HG03139 (cell line): ENCODE measurements around the gene HDDC2.

Experiments
- ATAC-seq: cut with Tn5 transposase; IDR thresholded peaks from one replicate; pipeline ENCODE4 v1.9.1; 2021; ENCODE audit not compliant: unreplicated experiment

HDDC2 gene

DNA sequence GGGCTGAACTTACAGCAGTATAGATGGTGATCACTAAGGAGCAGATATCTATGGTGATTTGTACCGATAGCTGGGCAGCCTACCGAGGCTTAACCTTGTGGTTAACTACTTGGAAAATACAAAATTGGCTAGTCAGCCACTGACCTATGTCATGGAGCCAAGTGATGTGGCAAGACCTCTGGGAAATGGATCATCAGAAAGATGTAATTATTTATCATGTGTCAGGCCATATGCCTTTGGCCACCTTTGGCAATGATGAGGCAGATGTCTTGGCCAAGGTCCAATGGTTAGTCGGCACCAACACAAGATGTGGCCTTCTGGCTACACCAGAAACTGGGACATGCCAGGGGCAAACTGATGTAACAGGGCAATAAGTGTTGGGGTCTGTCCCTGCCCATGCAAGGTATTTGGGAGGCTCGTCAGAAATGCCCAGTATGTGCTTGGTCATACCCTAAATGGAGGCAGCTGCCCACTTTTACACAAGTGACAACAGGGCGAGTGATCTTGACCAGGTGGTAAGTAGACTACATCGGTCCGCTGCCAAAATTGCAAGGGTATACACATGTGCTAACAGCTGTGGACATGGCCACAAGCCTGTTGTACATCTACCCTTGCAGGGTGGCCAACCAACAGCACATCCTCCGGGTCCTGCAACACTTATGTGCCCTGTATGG, 30.1 kb downstream of the HDDC2 start:
- no peak for ATAC-seq

DNA sequence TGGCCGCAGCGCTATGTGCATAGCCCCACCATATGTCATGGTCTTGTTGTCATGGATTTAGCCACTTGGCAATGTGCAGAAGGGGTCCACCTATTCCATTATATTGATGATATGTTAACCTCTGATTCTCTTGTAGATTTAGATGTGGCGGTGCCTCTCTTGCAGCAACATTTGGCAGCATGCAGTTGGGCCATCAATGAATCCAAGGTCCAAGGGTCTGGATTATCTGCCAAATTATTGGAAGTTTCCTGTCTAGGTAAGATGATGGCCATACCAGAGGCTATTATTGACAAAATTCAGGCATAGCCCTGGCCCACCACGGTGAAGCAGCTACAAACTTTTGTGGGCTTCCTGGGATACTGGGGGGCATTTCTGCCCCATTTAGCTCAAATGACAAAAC, 31.4 kb downstream of the HDDC2 start:
- ATAC-seq: no peak

DNA sequence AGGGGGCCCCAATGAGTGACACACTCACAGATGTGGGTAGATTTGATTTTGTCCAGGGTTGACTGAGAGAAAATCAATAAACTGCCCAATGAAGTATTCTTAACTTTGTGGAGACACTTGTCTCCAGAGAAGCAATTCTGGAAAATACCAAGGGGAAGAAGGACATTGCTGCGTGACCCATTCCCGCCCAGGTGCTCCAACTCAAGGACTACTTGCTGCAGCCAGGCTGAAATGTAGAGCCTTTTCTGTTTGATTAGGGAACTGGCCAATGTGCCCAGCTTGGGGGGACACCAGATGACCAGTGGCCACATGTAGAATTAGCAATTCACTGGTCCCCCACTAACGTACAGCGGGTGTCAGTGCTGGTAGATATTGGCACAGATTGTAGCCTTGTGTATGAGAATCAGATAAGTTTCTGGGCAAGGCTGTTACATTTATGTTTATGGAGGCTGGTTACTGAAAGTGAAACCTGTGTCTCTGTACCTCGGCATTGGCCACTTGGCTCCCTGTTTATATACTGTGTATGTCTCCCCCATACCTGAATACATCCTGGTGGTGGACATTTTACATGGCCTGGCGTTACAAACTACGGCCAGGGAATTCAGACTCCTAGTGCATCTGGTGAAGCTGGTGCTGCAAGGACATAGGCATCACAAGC, 32.3 kb downstream of the HDDC2 start:
- ATAC-seq: no peak

DNA sequence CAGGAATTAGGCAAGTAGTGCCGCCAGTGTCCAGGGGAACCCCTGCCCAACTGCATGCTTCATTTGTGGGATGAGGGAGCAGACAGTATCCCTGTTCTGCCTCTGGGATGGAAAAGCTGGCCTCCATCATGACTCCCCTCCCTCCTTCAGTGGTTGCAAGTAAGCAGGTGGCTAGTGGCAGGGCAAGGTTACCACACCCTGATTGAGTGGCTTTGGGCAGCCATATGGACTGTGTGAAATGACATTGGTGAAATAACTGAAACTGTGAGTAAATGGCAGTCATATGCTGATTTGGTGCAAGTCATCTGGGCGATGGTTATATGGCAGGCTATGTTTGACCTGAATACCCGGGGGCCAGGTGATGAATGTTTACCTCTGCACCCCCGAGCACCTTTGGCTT, 33.0 kb downstream of the HDDC2 start:
- ATAC-seq: no peak

DNA sequence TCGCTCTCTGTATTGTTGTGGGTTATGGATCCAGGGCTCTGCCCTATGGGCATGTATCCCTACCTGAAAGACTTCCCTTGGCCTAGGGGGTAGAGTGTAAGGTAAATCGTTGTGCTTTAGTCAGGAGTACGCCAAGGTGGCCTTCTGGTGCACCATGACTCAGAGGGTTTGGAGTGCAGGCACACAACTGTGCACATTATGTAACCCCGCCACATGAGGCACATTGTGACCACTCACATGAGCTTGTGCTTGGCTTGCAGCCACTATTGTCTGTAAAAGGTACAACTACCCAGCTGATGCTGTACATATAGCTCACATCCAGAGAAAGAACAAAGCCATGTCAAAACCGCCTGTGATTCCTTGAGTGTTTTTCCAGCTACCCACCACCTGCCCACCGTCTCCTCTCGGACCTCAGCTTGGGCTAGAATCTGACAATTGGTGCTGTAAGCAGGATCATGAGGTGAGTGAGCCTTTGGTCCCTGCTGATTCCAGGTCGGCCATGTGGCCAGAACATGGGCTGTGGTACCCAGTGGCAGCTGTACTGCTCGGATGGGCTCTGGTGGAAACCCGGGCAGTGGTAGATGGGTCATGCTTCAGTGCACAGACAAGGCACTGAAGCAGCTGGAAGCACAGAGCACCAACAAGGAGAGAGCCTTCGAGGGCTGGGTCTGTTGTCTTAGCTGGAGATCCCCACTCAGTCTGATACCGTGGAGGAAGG, 33.8 kb downstream of the HDDC2 start:
- ATAC-seq: no peak

DNA sequence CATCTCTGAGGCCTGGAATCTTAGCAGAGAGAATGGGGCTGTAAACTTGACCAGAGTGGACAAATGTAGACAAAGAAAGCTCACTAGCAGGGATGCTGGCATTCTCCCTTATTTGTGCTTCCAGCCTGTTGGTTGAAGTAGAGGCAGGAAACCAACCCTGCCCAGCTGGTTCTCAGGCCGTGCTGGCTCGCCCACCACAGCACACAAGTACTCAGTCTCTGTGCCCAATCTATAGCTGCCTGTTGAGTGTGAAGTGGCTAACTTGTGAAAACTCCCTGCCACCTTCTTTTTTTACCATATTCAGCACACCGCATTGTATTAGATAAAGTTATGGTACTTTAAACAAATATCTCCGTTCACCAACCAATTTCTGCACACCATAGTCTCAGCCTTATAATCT, 37.3 kb downstream of the HDDC2 start:
- ATAC-seq: no peak

DNA sequence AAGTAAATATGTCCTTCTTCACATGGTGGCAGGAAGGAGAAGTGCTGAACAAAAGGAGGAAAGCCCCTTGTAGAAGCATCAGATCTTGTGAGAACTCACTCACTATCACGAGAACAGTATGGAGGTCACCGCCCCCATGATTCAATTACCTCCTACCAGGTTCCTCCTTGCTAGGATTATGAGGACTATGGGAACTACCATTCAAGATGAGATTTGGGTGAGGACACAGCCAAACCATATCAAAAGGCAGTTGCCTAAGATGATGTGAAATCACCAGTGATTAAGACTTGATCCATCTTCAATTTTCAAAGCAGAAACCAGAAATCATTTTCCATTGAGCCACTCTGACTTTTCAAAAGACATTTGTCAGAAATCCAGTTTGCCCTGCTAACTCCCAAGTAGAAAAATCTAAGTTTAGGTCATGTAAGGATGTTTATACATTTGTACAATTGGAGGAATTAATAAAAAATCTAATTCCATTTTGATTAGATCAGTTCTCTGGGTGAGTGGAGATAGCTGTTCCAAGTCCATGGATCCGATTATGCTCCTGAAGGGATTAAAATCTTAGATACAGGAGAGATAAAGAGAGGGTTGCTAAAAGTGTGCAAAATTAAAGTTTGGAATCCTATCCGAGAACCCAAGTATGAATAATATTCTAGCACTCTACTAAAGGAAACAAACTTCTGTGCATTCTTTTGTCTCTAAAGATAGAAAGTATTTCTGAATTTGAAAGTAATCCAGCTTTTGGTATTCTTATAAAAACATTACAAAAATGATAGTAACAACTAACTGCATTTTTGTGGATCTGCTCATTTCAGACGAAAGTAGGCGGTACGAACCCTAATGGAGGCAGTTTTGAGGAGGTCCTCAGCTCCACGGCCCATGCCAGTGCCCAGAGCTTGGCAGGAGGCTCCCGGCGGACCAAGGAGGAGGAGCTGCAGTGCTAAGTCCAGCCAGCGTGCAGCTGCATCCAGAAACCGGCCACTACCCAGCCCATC, 39.5 kb downstream of the HDDC2 start:
- ATAC-seq: no peak

DNA sequence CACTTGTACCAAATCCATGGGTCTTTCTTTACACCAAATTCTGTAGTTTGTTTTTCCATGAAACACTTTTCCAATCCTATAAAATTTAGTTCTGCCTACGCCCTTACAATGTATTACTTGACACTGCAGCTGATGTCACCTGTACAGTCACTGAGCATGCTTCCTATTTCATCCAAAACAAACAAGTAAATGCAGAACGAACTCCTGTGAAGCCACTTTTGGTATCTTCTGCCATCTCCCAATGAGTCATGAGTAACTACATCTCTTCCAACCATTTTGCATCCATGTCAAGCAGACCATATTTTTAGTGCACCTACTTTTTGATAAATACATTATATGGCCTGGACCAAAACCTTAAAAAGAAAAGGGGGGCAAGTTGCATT, 42.4 kb downstream of the HDDC2 start:
- ATAC-seq: no peak

DNA sequence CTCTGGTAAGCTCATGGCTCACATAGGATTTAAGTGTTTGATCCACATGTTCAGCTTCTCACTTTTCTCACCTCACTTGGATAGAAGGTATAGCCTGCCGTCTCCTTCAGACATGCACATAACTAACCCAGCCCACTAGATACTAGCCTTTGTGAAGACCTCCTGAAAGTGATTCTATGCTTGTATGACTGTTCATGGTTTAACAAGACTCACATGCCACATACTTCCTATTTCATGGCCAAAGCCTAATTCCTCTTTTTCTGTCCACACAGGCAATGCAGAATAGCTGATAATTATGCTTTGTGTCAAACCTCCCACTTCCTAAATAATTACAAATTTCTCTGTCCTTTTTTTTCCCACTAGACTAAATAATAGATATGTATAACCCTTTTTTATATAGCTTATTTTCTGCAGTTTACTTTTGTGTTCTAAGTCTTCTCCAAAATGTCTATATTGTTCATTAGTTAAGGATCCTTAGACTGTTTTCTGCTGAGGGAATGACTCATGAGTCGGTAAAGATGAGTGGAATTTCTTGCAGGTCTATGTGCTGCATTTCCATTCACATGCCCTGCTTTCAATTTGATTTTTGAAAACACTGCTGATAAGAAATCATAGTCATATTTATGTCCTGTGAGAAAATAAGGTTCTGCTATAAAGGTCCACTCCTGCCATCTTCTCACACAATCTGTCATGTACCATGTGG, 43.0 kb downstream of the HDDC2 start:
- no peak for ATAC-seq

DNA sequence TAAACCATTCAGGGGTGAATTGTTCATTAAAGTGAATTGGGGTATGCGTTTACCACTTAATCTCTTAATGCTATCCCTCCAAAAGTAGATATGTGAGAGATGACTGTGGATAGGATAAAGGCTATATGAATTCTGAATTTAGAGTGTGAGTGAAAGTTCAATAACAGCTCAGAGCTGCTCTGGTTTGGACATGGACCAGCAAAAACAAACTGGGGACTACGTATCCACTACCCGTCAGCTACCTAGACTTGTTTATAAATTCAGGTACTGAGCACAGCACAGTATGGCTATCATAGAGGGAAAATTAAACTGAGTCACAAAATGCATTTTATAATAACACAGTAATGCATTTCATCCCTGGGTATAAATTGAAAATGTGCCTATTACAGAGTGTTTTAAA, 44.4 kb downstream of the HDDC2 start:
- no peak for ATAC-seq

DNA sequence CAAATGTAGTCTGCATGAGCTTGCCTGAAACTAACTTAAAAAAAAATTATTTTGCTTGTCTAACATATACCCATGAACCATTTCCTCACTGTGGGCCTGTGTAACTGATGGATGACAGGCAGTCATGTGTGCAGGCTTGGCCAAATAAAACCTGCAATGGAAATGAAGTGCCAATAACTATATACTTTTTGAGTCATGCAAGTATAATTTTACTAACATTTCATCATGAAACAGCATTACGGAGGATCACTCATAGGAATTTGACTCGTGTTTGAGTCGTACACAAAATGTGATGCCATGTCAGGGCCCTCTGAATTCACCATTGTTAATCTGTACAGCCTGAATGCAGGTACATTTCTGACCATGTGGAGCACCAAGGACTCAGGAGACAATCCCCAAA, 46.6 kb downstream of the HDDC2 start:
- ATAC-seq: no peak

DNA sequence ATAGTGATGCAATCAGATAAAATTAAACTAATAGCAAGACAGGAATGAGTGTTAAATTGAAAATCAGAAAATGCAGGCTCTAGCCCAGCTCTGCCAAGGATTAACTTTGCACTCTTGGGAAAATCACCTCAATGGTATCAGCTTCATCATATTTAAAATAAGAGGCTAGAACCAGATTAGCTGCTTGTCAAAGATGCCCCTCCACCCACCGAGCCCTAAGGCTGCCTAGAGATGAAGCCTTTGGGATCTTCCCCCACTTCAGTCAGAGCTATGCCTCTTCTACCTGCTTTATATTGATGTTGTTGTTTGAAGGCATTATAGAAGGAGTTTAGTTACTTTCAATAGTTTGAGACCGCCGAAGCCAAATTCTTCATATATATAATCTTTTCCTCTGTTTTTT, 47.4 kb downstream of the HDDC2 start:
- ATAC-seq: no peak

DNA sequence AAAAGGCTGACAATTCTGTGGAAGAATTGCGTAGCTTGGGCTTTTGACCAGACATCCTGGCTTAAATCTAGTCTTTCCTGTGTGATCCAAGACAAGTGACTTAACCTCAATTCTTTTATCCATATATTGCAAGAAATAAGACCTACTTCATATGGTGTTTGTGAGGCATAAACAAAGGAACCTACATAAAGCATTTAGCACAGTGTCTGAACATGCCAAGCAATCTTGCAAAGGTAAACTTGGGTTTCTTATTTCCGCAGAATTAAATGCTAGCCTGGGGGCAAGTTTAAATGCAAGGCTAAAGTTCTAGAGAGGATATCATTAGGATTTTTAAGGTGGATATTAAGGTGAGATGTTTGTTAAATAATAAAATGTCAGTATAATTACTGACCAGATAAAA, 47.9 kb downstream of the HDDC2 start:
- ATAC-seq: no peak

DNA sequence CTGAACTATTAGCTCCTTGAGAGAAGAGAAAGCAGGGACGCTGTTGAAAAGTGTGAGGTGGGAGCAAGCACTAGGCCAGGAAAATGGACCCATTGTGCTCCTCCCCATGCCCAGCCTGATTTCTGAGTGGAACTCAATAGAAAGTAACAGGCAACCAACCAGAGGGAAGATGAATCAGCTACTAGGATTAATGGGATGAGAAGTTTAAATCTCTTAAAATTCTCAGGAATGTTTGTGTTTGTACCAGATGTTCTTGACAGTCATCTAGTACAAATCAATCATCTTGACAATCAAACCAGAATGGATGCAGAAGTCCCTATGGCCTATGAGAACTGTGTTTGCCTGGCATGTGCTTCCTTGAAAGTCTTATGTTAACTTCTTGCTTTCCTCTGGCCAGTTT, 48.9 kb downstream of the HDDC2 start:
- ATAC-seq: no peak

DNA sequence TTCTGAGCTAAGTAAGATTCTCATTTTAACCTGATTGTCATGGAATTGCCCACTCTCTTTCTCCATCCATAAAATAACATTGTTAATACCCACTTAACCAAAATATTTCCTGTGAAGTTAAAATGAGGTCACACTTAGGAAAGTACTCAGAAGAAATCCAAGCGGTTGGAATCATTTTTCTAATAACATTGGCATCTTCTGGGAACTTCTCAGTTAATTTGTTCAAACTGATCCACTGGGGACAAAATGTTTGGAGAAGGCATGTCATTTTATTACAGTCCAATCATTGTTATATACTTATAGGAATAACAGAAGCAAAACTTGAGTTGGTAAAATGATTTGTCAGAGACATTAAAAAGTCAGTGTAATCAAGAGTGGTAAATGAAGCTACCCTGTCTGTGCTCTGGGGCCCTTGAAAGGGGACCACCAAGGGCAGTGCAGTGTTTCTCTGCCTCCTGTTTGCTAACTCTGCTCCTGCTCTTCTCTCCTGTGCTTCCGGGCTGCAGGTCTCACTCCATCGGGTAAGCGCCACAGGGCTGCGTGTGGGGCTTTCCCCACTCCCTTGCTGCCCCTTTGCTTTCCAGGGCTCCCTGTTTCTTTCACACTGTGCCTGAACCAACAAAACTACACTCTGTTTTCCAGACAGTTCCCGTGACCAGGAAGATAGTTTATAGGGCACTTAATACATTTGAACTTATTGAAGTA, 50.1 kb downstream of the HDDC2 start:
- no peak for ATAC-seq

DNA sequence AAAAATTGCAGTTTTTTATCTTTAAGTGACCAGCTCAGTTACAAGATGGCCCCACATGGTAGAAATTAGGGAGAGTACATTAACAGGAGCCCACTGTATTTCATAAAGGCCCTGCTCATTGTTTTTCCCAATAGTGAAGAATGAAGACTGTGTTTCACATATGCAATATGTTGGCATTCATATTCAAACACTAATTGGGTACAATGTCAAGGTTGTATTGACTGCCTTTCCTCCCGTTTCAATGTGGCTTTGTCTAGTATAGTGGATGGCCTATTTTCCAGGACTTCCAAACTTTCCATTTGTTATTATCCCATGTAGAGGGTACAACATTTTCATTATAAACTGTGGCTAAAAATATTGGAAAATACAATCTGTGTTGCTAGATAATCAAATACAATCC, 51.3 kb downstream of the HDDC2 start:
- ATAC-seq: no peak

DNA sequence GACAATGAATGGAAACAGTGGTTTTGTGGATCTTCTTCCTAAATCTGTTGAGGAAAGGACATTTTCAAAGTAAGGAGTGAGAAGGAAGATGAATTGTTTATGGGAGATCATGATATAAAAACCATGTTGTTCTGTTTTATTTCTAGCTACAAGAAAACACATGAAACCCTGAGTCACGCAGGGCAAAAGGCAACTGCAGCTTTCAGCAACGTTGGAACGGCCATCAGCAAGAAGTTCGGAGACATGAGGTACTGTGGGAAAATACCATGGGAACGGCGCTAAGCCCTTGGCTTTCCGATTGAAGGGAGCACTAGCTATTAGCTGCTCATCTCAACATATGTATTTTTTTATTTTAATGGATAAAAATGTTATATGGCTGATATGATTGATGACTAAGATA, 53.6 kb downstream of the HDDC2 start:
- no peak for ATAC-seq

DNA sequence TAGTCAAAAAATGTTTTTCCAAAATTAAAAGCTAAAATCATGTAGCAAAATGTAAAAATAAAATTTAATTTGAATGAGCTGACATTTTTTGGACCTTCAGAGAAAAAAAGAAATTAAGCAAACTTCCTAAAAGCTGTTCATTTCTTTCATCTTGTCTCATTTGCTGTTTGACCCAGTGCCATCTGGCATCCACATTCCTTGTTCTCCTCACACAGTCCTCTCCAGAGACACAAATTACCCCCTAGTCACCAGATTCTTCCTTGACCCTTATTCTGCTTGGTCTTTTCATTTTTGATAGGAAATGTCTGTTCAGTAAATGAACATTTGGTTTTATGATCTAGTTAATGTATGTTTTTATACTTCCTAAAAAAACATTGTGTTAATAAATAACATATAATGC, 55.2 kb downstream of the HDDC2 start:
- no peak for ATAC-seq

DNA sequence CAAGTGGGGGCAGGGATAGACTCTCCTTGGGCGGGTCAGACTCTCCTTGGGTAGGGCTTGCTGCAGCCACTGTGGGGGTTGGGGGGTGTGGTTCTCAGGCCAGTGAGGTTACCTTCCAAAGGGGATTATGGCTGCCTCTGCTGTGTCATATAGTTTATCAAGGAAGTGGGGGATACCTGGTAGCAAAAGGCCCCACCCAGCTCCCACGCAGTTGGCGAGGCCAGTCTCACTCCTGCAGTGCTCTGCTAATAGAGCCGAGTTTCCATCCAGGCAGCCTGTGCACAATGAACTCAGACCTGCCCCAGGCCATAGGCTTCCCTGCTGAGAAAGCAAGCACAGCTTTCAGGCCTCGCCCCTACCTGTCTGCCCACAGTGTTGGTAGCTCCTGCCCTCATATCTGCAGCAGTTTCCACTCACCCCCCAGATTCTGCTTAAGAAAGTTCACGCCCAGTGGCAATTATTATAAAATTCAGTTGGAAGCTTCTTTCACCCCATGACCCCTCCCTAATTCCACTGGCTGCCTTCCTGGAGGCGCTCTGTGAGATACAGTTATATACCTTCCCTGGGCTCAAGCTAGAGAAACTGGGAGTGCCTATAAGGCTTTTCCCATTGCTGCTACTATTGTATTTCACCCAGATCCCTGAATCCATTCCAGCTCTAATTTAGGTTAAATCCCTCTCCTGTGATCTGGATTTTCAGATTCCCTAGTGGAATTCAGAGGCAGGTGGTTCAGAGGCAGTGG, 56.1 kb downstream of the HDDC2 start:
- no peak for ATAC-seq
